HG03103 (cell line): ENCODE measurements around the gene DEAF1.
"Not testable (repeated sequence)": the region's sequence is repeated elsewhere in the genome, so short reads cannot be mapped to it uniquely, and the experiment has no call there.

ENCODE experiments used
- ATAC-seq: cut with Tn5 transposase; IDR thresholded peaks from one replicate; pipeline ENCODE4 v1.9.1; 2021; ENCODE audit warnings: low read depth; ENCODE audit not compliant: unreplicated experiment

DEAF1 gene, protein sequence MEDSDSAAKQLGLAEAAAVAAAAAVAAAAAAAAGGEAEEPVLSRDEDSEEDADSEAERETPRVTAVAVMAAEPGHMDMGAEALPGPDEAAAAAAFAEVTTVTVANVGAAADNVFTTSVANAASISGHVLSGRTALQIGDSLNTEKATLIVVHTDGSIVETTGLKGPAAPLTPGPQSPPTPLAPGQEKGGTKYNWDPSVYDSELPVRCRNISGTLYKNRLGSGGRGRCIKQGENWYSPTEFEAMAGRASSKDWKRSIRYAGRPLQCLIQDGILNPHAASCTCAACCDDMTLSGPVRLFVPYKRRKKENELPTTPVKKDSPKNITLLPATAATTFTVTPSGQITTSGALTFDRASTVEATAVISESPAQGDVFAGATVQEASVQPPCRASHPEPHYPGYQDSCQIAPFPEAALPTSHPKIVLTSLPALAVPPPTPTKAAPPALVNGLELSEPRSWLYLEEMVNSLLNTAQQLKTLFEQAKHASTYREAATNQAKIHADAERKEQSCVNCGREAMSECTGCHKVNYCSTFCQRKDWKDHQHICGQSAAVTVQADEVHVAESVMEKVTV

DNA sequence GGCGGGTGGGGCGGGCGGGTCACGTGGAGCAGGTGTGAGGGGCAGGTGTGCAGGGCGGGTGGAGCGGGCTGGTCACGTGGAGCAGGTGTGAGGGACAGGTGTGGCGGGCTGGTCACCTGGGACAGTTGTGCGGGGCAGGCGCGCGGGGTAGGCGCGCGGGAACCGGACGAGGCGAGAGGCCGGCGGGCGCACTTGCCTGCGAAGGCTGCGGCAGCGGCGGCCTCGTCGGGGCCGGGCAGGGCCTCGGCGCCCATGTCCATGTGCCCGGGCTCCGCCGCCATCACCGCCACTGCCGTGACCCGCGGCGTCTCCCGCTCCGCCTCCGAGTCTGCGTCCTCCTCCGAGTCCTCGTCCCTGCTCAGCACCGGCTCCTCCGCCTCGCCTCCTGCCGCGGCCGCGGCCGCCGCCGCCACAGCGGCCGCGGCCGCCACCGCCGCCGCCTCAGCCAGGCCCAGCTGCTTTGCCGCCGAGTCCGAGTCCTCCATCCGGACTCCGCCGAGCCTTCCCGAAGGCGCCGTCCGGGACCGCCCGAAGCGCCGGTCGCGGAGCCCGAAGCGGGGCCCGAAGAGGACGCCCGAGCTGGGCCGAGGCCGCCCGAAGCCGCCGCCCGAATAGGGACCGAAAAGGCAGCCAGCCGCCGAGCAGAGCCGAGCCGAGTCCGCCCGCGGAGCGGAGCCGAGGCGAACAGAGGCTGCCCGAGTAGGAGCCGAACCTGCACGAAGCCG, at the start of gene DEAF1:
Gene DEAF1, minus strand, starts transcription at position 660 of the 725 bp plus-strand sequence. Its CDS starts 175 bp downstream, at position 485.
- peak; percentile 68 for ATAC-seq

DNA sequence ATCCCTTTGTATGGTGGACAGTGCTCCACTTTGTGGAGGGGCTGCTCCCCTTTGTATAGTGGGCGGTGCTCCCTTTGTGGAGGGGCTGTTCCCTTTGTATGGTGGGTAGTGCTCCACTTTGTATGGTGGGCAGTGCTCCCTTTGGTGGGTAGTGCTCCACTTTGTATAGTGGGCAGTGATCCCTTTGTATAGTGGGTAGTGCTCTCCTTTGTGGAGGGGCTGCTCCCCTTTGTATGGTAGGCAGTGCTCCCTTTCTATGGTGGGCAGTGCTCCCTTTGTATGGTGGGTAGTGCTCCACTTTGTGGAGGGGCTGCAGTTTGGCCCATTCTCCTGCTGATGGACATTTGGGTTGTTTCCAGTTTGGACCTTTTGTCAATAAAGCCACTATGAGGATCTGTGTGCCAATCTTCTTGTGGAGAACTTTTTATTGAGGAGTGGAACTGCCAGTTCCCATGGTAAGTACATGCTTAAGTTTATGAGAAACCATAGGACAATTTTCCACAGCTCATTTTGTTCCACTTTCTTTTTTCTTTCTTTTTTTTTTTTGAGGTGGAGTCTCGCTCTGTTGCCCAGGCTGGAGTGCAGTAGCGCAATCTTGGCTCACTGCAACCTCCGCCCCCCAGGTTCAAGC, 47.7 kb upstream of the DEAF1 start:
- no peak for ATAC-seq

DNA sequence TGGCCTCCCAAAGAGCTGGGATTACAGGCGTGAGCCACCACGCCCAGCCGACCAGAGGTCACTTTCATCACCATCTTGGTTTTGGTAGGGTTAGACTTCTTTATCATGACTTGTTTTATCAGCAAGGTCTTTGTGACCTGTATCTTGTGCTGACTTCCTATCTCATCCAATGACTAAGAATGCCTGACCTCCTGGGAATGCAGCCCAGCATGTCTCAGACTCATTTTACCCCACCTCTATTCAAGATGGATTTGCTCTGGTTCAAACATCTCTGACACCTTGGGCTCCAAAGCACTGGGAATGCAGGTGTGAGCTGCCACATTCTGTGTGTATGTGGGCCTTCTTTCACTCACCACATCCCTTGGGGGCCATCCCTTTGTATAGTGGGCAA, 47.1 kb upstream of the DEAF1 start:
- ATAC-seq: no peak

DNA sequence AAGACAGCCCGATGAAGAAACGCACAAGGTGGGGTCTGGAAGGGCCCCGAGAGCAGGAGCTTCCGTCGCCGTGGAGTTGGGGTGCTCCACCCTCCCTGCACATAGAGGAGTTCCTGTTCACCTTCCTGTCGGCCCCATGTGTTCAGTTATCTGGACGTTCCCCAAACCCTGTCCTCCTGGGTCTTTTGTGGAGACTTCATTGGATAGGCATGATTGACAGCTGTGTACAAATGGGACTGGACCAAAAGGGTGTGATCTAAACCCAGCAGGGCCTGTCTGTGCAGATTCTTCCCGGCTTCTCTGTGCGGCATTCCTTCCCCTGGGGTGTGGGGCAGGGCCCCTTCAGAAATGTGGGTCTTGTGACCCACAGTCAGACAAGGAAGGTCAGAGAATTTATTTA, 42.9 kb upstream of the DEAF1 start:
- not testable (repeated sequence) for ATAC-seq

DNA sequence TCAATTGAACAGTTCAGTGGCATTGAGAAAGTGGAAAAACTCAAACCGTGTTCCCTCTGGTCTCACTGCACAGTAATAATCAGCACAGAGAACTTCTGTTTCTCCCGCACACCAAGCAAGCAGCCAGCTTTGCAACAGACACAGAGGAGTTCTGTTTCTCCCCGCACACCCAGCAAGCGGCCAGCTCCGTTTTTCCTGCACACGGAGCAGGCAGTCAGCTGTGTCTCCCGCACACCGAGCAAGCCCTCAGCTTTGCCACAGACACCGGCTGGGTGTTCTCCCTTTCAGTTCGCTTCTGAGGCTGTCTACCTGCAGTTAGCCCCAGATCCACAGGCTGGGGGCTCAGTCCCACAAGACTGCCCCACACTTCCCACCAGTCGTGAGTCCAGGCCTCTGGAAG, 42.3 kb upstream of the DEAF1 start:
- no peak for ATAC-seq

DNA sequence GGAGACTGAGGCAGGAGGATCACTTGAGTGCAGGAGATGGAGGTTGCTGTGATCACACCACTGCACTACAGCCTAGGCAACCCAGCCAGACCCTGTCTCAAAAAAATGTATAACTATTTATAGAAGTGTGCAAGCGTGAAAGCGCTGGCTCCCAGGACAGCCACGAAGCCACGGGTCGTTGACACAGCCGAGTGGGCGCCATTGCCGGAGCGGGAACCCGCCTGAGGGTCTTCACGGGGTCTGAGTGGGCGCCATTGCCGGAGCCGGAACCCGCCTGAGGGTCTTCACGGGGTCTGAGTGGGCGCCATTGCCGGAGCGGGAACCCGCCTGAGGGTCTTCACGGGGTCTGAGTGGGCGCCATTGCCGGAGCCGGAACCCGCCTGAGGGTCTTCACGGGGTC, 39.5 kb upstream of the DEAF1 start:
- not testable (repeated sequence) for ATAC-seq

DNA sequence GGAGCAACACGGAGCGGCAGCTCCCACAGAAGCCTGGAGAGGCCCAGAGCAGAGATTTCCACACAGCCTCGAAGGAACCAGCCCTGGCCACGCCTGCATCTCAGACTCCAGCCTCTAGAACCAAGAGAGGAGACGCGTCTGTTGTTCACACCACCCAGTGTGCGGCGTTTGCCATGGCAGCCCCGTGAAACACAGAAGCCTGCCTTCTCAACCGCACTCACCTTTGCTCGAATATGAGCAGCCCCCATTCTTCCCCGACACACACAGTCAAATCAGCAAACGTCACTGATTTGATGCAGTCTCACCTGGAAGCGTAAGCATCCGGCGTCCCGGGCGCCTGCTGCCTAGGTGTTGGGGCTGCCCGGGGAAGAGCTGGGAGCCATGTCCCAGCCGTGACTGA, 38.0 kb upstream of the DEAF1 start:
- ATAC-seq: no peak

DNA sequence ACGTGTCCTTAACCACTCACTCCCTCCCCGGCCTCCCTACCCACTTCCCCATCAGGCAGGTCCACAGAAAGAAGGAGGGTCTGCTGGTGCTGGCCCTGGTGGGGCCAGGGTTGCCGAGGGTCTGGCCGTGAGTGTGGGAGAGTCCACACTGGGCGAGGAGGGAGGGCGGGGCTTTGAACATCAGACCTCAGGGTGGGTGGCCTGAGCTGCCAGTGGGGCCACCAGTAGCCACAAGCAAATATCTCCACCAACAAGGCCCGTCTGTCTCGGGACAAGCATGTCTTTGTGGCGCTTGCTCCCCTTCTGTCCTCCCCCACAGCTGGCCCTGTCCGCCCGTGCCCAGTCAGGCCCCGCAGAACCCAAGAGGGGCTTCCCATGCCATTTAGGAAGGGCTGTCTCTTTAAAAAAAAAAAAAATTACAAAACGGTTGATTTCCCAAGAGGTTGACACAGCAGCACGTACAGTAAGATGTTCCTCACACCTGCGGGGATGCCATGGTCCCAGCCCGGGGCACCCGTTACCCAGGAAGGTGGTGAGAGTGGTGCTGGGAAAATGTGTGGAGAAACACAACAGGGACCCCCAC, 34.6 kb upstream of the DEAF1 start:
- ATAC-seq: no peak

DNA sequence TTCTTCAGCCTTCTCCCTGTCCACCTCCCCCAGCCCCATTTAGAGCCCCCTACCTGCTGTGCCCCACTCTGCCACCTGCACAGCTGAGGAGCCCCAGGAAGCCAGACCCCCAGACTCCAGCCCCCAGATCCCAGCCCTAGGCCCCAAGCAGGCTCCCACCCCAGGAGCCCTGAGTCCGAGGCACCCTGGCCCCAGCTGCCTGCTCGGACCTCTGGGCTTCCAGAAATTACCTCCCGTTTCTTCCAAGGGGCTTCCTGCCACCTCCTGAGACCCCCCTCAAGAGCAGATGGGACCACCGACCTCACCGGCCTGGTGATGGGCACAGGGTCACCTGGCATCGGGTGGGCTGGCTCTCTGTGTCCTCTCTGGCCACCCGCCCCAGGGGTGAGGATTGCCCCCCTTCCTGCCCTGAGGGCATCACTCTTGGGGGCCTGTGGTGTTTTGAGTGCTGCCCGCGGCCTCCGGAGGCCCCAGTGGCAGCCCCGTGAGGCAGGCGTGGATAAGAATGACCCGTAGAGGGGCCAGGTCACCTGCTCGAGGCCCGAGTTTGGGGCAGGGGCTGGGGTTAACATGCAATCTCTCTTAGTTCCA, 34.0 kb upstream of the DEAF1 start:
- no peak for ATAC-seq

DNA sequence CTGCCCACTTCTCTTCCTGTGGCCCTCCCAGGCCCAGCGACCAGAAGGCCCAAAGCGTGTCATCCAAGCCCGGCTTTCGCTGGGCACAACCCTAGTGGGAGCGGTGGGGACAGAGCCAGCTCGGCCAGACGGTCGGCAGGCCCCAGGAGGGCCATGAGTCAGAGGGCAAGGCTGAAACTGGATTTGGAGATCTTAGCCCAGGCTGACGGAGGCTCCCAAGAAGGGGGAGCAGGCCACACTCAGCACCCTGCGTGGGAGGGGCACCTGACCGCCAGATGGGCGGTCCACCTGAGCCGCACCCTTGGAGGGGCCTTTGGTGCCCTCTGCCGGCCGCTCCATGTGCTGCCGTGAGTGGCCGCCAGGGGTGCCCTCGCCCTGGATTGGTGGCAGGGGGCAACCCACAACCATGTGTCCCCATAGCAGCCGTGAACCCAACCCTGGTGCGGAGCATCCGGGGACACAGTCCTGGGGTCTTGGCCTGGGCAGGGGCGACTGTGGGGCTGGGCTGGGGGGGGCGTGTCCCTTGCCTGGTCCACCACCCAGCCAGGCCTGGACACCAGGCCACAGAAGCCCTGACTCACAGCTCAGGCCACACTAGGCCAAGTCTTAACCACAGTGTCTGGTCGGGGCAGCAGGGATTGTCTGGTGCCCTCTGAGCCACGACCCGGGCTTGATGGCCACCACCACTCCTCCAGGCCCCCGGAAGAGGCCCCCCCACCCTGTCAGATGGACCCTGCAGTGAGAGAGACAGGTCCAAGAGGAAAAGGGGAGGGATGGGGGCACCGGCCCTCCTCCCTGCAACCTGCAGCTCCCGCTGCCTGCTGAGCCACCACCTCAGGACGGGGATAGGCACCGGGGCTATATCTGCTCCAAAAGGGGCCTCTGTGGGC, 33.1 kb upstream of the DEAF1 start:
- no peak for ATAC-seq

DNA sequence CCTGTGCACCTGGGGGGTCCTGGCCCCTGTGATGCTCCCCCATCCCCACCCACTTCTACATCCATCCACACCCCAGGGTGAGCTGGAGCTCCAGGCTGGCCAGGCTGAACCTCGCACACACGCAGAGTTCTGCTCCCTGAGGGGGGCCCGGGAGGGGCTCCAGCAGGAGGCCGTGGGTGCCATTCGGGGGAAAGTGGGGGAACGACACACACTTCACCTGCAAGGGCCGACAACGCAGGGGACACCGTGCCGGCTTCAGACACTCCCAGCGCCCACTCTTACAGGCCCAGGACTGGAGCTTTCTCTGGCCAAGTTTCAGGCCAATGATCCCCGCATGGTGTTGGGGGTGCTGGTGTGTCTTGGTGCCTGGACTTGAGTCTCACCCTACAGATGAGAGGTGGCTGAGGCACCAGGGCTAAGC, 32.3 kb upstream of the DEAF1 start:
- no peak for ATAC-seq

DNA sequence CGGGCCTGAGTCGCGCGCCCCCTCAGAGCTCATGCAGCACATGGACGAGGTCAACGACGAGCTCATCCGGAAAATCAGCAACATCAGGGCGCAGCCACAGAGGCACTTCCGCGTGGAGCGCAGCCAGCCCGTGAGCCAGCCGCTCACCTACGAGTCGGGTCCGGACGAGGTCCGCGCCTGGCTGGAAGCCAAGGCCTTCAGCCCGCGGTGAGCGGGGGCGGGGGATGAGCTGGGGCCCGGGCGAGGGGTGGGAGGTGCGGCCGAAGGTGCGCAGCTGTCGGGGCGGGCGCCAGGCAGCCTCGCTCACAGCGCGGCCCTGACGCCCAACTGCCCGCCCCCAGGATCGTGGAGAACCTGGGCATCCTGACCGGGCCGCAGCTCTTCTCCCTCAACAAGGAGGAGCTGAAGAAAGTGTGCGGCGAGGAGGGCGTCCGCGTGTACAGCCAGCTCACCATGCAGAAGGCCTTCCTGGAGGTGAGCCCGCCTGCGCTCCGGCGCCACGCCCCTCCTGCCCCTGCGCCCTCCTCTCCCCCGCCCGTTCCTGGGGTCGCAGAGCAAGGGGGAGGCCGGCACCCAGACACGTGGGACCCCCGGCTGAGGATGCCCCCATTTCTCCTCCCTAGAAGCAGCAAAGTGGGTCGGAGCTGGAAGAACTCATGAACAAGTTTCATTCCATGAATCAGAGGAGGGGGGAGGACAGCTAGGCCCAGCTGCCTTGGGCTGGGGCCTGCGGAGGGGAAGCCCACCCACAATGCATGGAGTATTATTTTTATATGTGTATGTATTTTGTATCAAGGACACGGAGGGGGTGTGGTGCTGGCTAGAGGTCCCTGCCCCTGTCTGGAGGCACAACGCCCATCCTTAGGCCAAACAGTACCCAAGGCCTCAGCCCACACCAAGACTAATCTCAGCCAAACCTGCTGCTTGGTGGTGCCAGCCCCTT, 31.5 kb upstream of the DEAF1 start:
- ATAC-seq: no peak

DNA sequence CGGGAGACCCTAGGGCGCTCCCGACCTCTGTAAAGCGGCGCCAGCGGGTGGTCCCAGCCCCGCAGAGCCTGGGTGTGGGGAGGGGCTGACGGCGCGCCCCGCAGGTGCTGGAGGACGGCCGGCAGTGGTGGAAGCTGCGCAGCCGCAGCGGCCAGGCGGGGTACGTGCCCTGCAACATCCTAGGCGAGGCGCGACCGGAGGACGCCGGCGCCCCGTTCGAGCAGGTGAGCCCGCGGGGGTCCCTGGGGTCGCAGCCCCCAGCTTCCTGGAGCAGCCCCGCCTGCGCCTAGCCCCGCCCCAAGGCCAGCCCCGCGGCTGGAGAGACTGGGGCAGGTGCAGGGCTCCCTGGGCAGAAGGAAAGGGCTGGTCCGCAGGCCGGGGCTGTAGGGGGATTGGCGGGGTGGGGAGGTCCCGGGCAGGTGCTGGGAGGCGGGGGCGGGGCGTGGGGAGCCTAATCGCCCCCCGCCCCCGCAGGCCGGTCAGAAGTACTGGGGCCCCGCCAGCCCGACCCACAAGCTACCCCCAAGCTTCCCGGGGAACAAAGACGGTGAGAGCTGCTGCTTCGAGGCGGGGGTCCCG, 30.7 kb upstream of the DEAF1 start:
- no peak for ATAC-seq

DNA sequence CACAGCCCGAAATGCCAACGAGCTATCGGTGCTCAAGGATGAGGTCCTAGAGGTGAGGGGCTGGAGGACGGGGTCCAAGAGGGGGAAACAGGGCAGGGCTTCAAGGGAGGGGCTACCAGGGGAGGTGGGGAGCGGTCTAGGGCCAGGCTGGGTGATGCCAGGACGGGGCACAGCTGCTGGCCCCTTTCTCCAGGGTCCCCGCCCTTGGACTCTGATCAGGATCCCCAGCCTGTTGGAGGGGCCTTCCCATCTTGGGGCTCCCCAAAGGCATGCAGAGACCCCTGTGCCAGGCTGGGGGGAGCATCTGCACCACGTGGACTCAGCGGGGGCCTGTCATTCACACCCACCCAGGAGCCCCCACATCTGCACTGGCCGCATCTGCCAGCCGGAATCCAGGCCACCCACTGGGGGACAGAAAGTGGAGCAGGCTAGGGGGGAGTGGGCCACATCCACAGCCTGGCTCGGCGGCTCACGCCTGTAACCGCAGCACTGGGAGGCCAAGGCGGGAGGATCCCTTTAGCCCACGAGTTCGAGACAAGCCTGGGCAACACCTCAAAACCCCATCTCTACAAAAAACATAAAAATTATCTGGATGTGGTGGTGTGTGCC, 29.9 kb upstream of the DEAF1 start:
- ATAC-seq: no peak

DNA sequence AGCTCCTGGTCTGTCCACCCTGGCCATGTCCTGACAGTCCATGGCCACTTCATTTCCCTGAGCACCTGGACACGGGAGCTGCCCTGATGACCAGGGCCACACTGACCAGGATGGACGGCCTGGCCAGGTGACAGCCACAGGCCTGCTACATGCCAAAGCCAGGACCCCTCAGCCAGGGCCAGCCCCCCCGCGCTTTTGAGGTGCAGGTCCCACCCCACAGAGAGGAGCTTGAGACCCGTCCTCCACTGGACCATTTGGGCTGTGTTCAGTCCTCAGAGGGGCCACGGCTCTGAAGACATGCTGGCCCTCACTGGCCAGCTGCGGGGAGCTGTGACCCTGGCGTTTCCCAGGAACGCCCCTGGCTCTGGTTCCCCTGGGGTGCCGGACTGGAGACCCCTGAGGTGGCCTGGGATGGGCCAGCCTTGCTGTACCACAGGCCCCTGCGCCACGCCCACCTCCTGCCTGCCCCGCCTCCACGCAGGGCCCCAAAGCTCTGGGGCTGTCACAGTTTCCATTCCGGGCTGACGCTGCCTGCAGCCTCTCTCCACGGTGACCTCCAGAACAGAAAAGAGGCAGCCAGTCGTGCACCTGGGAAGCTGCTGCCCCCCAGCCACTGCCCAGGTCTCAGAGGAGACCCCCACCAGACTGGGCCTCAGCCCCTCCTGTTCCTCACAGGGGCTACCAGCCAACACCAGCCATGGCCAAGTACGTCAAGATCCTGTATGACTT, 29.2 kb upstream of the DEAF1 start:
- ATAC-seq: no peak

DNA sequence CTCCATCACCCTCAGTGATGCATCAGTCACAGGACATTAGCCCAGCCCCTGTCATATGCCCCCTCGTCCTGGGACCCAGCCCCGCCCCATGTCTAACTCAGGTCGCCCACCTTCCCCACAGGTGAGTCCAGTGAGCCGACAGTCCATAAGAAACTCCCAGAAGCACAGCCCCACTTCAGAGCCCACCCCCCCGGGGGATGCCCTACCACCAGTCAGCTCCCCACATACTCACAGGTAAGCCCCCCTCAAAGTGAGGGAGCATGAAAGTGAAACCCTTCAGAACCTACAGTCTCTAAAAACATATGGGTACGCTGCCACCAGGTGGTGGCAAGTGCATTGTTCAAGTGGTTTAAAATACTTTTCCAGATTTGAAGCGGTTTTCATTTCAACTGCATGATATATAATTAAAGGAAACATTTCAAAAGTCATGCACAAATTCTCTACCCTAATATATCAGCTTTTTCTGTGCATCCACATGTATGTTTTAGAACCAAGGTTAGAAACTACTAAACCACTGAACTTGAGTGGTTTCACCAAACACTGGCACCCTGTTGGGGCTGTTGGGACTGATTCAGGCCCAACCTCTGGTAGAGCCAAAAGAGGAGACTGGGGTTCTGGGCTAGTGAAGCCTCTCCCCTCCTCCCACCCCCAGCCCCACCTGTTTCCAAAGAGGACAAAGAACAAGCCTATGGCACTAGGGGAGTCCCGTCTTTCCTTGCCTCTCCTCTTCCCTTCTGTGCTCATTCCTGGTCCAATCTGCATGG, 28.3 kb upstream of the DEAF1 start:
- ATAC-seq: no peak
